ENCODE data around the gene PRKCH. TPM values are rescaled to one million over a fixed set of nuclear protein-coding genes. Genes with fewer than 3 reads are reported as not detected.

The PRKCH gene
- total and polyA plus RNA-seq, 9 of the 15 experiments (the other 6 are each of a cell fraction or from before 2014, with no cell fraction given) = 0.61 to 4.4 (median 4.0) TPM

DNA sequence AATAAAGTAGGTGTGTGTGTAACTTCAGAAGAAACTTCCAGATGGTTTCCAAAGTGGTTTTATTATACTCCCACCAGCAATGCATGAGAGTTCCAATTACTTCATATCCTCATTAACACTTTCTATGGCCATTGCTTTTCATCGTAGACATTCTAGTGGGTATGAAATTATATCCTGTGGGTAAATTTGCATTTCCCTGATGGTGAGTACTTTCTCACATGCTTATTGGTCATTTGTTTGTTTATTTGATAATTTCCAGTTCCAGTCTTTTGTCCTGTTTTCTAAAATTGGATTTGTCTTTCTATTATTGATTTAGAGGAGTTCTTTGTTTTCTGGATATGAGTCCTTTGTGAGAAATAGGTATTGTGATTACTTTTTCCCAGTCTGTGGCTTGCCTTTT lies 70.9 kb downstream of the PRKCH start:
- H3K4me2 ChIP-seq (ENCODE audit: insufficient read depth, low read length) = no peak overlapping the region
- CTCF ChIA-PET (ENCODE audit: low intra/inter-chr PET ratio) = no interaction called here

More for the DNA sequence above, 70.9 kb downstream of the PRKCH start:
- intact Hi-C loops (cut with micrococcal nuclease) = no loop called here
- Histone ChIP-seq H3K36me3 (ENCODE audit: control insufficient read depth, insufficient read depth, low read length) (no peaks in the 10 kb centered on the region), H4K20me1 (replicated peaks; ENCODE audit: control insufficient read depth, insufficient read depth, low read length) (no peaks in the 10 kb centered on the region), H3K79me2 (ENCODE audit: control insufficient read depth, insufficient read depth, low read length) (no peaks in the 10 kb centered on the region), H3K9ac (ENCODE audit: insufficient read depth in 1 of 2, low read depth in 2 of 2, low read length in 2 of 2) (no peak overlapping the region), H3K27me3 (ENCODE audit: control insufficient read depth in 2 of 2, insufficient read depth in 2 of 2, low read length in 2 of 2) (no peaks in the 10 kb centered on the region), H3K9me1 (ENCODE audit: control insufficient read depth, insufficient read depth, low read length) (no peaks in the 10 kb centered on the region), H3K27ac (ENCODE audit: extremely low read depth, low read depth, low read length) (no peak overlapping the region), H3K4me3 (no peak overlapping the region), H2AFZ (ENCODE audit: low read depth, low read length) (no peak overlapping the region), H3K4me1 (replicated peaks in 1 of 2; ENCODE audit: control insufficient read depth in 2 of 2, insufficient read depth in 2 of 2, low read length in 2 of 2) (no peaks in the 10 kb centered on the region), H3K9me3 (replicated peaks; ENCODE audit: control insufficient read depth, insufficient read depth, low read depth, low read length) (no peaks in the 10 kb centered on the region)
- BruUV-seq (replicated peaks) = no TSS peak
- in situ Hi-C loops (cut with MboI) = no loop called here
- 45% methylated on average over 1 of the region's 1 CpG for WGBS (ENCODE audit: insufficient coverage, low coverage, missing lambda C conversion rate)
- no peak for ATAC-seq
- FAIRE-seq = no peak
- no peak for DNase-seq (ENCODE audit: extremely low read depth in 1 of 4, low spot score in 3 of 4)
- POLR2A ChIA-PET = no interaction called here
- TF ChIP-seq NR2C1 (IDR thresholded peaks at IDR 0.05) (no peak), NR2C1 (tag; IDR thresholded peaks at IDR 0.05) (no peak), RB1 (IDR thresholded peaks at IDR 0.05; ENCODE audit: low read depth) (no peak), RBM14 (IDR thresholded peaks at IDR 0.05; ENCODE audit: borderline replicate concordance, insufficient read depth, low read depth, low read length) (no peak), GTF2A2 (tag; IDR thresholded peaks at IDR 0.05) (no peak), YBX1 (IDR thresholded peaks at IDR 0.05) (no peak), MXI1 (IDR thresholded peaks at IDR 0.05; ENCODE audit: low read depth, low read length) (no peak), THRAP3 (IDR thresholded peaks at IDR 0.05; ENCODE audit: borderline replicate concordance) (no peak)
- TF ChIP-seq, protein P1, sequence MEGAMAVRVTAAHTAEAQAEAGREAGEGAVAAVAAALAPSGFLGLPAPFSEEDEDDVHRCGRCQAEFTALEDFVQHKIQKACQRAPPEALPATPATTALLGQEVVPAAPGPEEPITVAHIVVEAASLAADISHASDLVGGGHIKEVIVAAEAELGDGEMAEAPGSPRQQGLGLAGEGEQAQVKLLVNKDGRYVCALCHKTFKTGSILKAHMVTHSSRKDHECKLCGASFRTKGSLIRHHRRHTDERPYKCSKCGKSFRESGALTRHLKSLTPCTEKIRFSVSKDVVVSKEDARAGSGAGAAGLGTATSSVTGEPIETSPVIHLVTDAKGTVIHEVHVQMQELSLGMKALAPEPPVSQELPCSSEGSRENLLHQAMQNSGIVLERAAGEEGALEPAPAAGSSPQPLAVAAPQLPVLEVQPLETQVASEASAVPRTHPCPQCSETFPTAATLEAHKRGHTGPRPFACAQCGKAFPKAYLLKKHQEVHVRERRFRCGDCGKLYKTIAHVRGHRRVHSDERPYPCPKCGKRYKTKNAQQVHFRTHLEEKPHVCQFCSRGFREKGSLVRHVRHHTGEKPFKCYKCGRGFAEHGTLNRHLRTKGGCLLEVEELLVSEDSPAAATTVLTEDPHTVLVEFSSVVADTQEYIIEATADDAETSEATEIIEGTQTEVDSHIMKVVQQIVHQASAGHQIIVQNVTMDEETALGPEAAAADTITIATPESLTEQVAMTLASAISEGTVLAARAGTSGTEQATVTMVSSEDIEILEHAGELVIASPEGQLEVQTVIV (CRISPR knock-in tag; IDR thresholded peaks at IDR 0.05; ENCODE audit: borderline replicate concordance) = no peak
- TF ChIP-seq, protein P2, sequence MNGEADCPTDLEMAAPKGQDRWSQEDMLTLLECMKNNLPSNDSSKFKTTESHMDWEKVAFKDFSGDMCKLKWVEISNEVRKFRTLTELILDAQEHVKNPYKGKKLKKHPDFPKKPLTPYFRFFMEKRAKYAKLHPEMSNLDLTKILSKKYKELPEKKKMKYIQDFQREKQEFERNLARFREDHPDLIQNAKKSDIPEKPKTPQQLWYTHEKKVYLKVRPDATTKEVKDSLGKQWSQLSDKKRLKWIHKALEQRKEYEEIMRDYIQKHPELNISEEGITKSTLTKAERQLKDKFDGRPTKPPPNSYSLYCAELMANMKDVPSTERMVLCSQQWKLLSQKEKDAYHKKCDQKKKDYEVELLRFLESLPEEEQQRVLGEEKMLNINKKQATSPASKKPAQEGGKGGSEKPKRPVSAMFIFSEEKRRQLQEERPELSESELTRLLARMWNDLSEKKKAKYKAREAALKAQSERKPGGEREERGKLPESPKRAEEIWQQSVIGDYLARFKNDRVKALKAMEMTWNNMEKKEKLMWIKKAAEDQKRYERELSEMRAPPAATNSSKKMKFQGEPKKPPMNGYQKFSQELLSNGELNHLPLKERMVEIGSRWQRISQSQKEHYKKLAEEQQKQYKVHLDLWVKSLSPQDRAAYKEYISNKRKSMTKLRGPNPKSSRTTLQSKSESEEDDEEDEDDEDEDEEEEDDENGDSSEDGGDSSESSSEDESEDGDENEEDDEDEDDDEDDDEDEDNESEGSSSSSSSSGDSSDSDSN (IDR thresholded peaks at IDR 0.05; ENCODE audit: borderline replicate concordance in 1 of 2, low read depth in 2 of 2, low read length in 2 of 2) = no peak
- TF ChIP-seq, protein P3, sequence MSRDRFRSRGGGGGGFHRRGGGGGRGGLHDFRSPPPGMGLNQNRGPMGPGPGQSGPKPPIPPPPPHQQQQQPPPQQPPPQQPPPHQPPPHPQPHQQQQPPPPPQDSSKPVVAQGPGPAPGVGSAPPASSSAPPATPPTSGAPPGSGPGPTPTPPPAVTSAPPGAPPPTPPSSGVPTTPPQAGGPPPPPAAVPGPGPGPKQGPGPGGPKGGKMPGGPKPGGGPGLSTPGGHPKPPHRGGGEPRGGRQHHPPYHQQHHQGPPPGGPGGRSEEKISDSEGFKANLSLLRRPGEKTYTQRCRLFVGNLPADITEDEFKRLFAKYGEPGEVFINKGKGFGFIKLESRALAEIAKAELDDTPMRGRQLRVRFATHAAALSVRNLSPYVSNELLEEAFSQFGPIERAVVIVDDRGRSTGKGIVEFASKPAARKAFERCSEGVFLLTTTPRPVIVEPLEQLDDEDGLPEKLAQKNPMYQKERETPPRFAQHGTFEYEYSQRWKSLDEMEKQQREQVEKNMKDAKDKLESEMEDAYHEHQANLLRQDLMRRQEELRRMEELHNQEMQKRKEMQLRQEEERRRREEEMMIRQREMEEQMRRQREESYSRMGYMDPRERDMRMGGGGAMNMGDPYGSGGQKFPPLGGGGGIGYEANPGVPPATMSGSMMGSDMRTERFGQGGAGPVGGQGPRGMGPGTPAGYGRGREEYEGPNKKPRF (IDR thresholded peaks at IDR 0.05; ENCODE audit: low read depth, low read length) = no peak
